WTC11 (cell line): ENCODE results near the gene OR51T1. TPM values are rescaled to one million over a fixed set of nuclear protein-coding genes. Genes with fewer than 3 reads are reported as not detected.
A peak's percentile ranks its signal among the peaks of the same experiment; 100 is the strongest.

Experiments used
- ATAC-seq: fragments of 200-7000 bp; cut with Tn5 transposase; 2 replicates; pipeline ENCODE4 v1.10.0; 2021; ENCODE audit warnings: mild to moderate bottlenecking, moderate library complexity
- CTCF ChIA-PET: fragments of 300-600 bp; sonication (Branson Sonifier 250); formaldehyde crosslinking; loops from one replicate; lab custom pipeline; 2021; ENCODE audit warnings: antibody characterized with exemption; lab: Charles Lee
- POLR2A ChIA-PET: fragments of 350-600 bp; sonication (Branson Sonifier 250); formaldehyde crosslinking; loops from one replicate; lab custom pipeline; 2021; ENCODE audit warnings: antibody characterized with exemption; lab: Charles Lee
- DNase-seq: peaks from one replicate; pipeline ENCODE4 v3.0.0; 2021; ENCODE audit warnings: low spot score
- H3K27ac Mint-ChIP-seq: 2 replicates; pipeline ENCODE4 v1.8.0; 2021; ENCODE audit warnings: mixed read lengths
- H3K27me3 Mint-ChIP-seq: 2 replicates; pipeline ENCODE4 v1.8.0; 2021; ENCODE audit warnings: low read depth, mild to moderate bottlenecking, moderate library complexity, mixed read lengths
- H3K36me3 Mint-ChIP-seq: 2 replicates; pipeline ENCODE4 v1.8.0; 2021; ENCODE audit warnings: mixed read lengths
- H3K4me1 Mint-ChIP-seq: 2 replicates; pipeline ENCODE4 v1.8.0; 2022; ENCODE audit warnings: mixed read lengths
- H3K4me3 Mint-ChIP-seq: 2 replicates; pipeline ENCODE4 v1.8.0; 2021; ENCODE audit warnings: mild to moderate bottlenecking, moderate library complexity, mixed read lengths
- H3K9me3 Mint-ChIP-seq: 2 replicates; pipeline ENCODE4 v1.8.0; 2021; ENCODE audit warnings: mixed read lengths
- GABPB1 ChIP-seq: sonication (generic); formaldehyde crosslinking; IDR thresholded peaks from 2 replicates; pipeline ENCODE4 v1.8.1; 2023; ENCODE audit warnings: mild to moderate bottlenecking, missing genetic modification reagents
- GRHL2 ChIP-seq: fragments of 250-450 bp; sonication (Bioruptor Pico); IDR thresholded peaks from 2 replicates; pipeline ENCODE4 v1.8.0; 2022; ENCODE audit warnings: mild to moderate bottlenecking, moderate library complexity; ENCODE audit not compliant: insufficient replicate concordance, severe bottlenecking
- NR2C2 ChIP-seq: sonication (generic); formaldehyde crosslinking; IDR thresholded peaks from 2 replicates; pipeline ENCODE4 v1.8.0; 2022; ENCODE audit warnings: mild to moderate bottlenecking, missing genetic modification reagents
- OVOL2 ChIP-seq: fragments of 250-450 bp; sonication (Bioruptor Pico); IDR thresholded peaks from 2 replicates; pipeline ENCODE4 v1.9.0; 2021; ENCODE audit warnings: mild to moderate bottlenecking, borderline replicate concordance
- SMAD3 ChIP-seq: sonication (generic); formaldehyde crosslinking; IDR thresholded peaks from 2 replicates; pipeline ENCODE4 v1.8.0; 2022; ENCODE audit warnings: missing genetic modification reagents, mild to moderate bottlenecking, borderline replicate concordance
- SP1 ChIP-seq: sonication (generic); formaldehyde crosslinking; conservative IDR thresholded peaks from 2 replicates; pipeline ENCODE4 v1.8.1; 2022; ENCODE audit warnings: missing genetic modification reagents
- TCF7 ChIP-seq: sonication (generic); formaldehyde crosslinking; IDR thresholded peaks from 2 replicates; pipeline ENCODE4 v1.8.0; 2022; ENCODE audit warnings: mild to moderate bottlenecking, low read depth, missing genetic modification reagents, moderate library complexity
- TEAD1 ChIP-seq: sonication (generic); formaldehyde crosslinking; IDR thresholded peaks from 2 replicates; pipeline ENCODE4 v1.8.0; 2022; ENCODE audit warnings: mild to moderate bottlenecking, missing genetic modification reagents
- ZNF263 ChIP-seq: sonication (generic); formaldehyde crosslinking; IDR thresholded peaks from 2 replicates; pipeline ENCODE4 v1.8.1; 2022; ENCODE audit warnings: low read depth, mild to moderate bottlenecking, moderate library complexity, missing genetic modification reagents
- ZNF317 ChIP-seq: sonication (generic); formaldehyde crosslinking; IDR thresholded peaks from 2 replicates; pipeline ENCODE4 v1.8.1; 2023; ENCODE audit warnings: low read depth, mild to moderate bottlenecking, moderate library complexity, missing genetic modification reagents, borderline replicate concordance
- ZNF416 ChIP-seq: fragments of 250-450 bp; sonication (Bioruptor Pico); IDR thresholded peaks from 2 replicates; pipeline ENCODE4 v1.9.0; 2021; ENCODE audit warnings: mild to moderate bottlenecking, inconsistent platforms
- ZNF423 ChIP-seq: fragments of 250-450 bp; sonication (Bioruptor Pico); IDR thresholded peaks from 2 replicates; pipeline ENCODE4 v2.1.2; 2022; ENCODE audit warnings: mild to moderate bottlenecking, moderate library complexity
- total RNA-seq: library from RNA; stranded (reverse); gene quantifications from 3 replicates; pipeline ENCODE4 v1.2.3, GENCODE V29; 2021
- TF ChIP-seq, protein P1 (sequence below): sonication (generic); formaldehyde crosslinking; IDR thresholded peaks from 2 replicates; pipeline ENCODE4 v1.8.1; 2023; ENCODE audit warnings: mild to moderate bottlenecking, missing genetic modification reagents, moderate library complexity
- TF ChIP-seq, protein P2 (sequence below): sonication (generic); formaldehyde crosslinking; IDR thresholded peaks from 2 replicates; pipeline ENCODE4 v1.8.0; 2022; ENCODE audit warnings: missing genetic modification reagents
- TF ChIP-seq, protein P3 (sequence below): fragments of 250-450 bp; sonication (Bioruptor Pico); conservative IDR thresholded peaks from 2 replicates; pipeline ENCODE4 v1.9.0; 2021; ENCODE audit warnings: mild to moderate bottlenecking
- TF ChIP-seq, protein P4 (sequence below): sonication (generic); formaldehyde crosslinking; IDR thresholded peaks from 2 replicates; pipeline ENCODE4 v1.8.1; 2022; ENCODE audit warnings: low read depth, missing genetic modification reagents, borderline replicate concordance

The OR51T1 gene
- total RNA-seq, 1 experiment from 2014 or later = not detected

DNA sequence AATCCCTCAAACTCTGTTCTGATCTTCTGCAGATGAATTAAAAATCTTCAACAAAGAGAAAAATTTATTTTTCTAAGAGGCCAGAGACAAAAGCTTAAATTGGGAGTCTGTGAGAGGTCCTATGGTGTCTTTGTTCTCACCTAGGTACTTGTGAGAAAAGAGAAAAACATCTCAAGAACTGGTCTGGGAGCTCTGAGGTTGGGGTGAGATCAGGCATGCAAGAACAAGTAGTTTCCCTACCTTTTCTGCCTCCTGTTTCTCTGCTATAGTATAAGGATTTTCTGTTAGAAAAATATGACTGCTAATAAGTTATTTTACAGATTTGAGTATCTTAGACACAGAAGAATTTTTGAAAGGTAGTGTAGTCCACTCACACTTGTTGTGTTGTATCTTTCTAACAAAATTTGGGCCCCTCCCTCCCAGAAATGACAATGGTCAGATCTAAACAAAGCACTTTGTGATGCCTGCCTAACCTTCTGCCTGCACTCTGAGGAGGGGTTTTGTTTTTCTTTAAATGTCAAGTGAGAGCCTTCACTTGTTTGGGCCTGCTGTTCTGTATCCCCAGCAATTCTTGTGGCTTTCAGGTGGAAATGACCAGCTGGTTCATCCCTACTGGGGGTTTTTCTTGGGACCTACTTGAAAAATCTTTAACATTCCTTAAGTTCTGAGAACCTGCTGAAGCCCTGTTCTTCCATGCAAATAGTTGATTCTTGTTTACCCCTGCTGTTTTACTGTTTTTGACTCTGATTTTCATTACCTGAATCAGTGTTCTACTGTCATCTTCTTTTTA, 19.1 kb upstream of the OR51T1 start:
- ChIA-PET CTCF (no interaction called here), POLR2A (no interaction called here)
- ATAC-seq = peak; percentile 97
- Mint-ChIP-seq H3K9me3 (peaks cover 16% of the 10 kb centered on the region), H3K27ac (peak overlapping the region; percentile 74), H3K4me1 (peaks cover 33% of the 10 kb centered on the region), H3K4me3 (no peak overlapping the region), H3K36me3 (peaks cover 5% of the 10 kb centered on the region; the same call in 1 of the 2 replicates), H3K27me3 (peaks cover 9% of the 10 kb centered on the region)
- TF ChIP-seq TCF7 (CRISPR knock-in tag) = no peak
- TF ChIP-seq ZNF416 (CRISPR knock-in tag) = peak; percentile 99
- TF ChIP-seq, protein P1, sequence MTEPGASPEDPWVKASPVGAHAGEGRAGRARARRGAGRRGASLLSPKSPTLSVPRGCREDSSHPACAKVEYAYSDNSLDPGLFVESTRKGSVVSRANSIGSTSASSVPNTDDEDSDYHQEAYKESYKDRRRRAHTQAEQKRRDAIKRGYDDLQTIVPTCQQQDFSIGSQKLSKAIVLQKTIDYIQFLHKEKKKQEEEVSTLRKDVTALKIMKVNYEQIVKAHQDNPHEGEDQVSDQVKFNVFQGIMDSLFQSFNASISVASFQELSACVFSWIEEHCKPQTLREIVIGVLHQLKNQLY (CRISPR knock-in tag) = no peak
- TF ChIP-seq NR2C2 = no peak
- TF ChIP-seq GRHL2 (CRISPR knock-in tag) = no peak
- TF ChIP-seq, protein P2, sequence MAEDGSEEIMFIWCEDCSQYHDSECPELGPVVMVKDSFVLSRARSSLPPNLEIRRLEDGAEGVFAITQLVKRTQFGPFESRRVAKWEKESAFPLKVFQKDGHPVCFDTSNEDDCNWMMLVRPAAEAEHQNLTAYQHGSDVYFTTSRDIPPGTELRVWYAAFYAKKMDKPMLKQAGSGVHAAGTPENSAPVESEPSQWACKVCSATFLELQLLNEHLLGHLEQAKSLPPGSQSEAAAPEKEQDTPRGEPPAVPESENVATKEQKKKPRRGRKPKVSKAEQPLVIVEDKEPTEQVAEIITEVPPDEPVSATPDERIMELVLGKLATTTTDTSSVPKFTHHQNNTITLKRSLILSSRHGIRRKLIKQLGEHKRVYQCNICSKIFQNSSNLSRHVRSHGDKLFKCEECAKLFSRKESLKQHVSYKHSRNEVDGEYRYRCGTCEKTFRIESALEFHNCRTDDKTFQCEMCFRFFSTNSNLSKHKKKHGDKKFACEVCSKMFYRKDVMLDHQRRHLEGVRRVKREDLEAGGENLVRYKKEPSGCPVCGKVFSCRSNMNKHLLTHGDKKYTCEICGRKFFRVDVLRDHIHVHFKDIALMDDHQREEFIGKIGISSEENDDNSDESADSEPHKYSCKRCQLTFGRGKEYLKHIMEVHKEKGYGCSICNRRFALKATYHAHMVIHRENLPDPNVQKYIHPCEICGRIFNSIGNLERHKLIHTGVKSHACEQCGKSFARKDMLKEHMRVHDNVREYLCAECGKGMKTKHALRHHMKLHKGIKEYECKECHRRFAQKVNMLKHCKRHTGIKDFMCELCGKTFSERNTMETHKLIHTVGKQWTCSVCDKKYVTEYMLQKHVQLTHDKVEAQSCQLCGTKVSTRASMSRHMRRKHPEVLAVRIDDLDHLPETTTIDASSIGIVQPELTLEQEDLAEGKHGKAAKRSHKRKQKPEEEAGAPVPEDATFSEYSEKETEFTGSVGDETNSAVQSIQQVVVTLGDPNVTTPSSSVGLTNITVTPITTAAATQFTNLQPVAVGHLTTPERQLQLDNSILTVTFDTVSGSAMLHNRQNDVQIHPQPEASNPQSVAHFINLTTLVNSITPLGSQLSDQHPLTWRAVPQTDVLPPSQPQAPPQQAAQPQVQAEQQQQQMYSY = no peak
- no peak for TF ChIP-seq GABPB1
- TF ChIP-seq ZNF423 (CRISPR knock-in tag) = 0 out of 2 replicates have a peak, but pooled peaks have one; percentile 12
- DNase-seq = no peak

DNA sequence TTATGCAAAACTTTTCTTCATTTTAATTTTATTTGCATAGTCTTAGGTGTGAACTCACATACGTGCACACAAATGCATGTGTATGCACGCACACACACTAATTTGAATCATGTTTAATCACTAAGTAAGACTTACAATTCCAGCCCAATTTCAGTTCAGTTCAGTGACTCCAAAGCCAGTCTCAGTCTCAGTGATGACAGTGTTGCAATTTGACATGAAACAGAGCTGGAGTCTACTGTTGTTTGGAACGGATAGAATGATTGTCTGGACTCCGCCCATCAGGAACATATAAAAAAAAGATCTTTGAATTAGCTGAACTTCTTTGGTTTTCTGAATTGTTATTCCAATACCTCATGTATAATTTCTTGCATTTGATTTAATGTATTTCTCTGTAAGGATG, 17.8 kb upstream of the OR51T1 start:
- peaks cover 5% of the 10 kb centered on the region; the same call in 1 of the 2 replicates for H3K36me3 Mint-ChIP-seq
- no peak for ATAC-seq
- no peak for DNase-seq
- H3K4me1 Mint-ChIP-seq = peaks cover 33% of the 10 kb centered on the region
- H3K9me3 Mint-ChIP-seq = peaks cover 16% of the 10 kb centered on the region
- ChIA-PET POLR2A (no interaction called here), CTCF (no interaction called here)
- no peak overlapping the region for H3K4me3 Mint-ChIP-seq
- peaks cover 9% of the 10 kb centered on the region for H3K27me3 Mint-ChIP-seq
- H3K27ac Mint-ChIP-seq = no peak overlapping the region
- TF ChIP-seq ZNF317 (no peak), TEAD1 (no peak), SP1 (CRISPR knock-in tag) (no peak), ZNF263 (CRISPR knock-in tag) (no peak), OVOL2 (CRISPR knock-in tag) (no peak), SMAD3 (CRISPR knock-in tag) (no peak)
- TF ChIP-seq, protein P3, sequence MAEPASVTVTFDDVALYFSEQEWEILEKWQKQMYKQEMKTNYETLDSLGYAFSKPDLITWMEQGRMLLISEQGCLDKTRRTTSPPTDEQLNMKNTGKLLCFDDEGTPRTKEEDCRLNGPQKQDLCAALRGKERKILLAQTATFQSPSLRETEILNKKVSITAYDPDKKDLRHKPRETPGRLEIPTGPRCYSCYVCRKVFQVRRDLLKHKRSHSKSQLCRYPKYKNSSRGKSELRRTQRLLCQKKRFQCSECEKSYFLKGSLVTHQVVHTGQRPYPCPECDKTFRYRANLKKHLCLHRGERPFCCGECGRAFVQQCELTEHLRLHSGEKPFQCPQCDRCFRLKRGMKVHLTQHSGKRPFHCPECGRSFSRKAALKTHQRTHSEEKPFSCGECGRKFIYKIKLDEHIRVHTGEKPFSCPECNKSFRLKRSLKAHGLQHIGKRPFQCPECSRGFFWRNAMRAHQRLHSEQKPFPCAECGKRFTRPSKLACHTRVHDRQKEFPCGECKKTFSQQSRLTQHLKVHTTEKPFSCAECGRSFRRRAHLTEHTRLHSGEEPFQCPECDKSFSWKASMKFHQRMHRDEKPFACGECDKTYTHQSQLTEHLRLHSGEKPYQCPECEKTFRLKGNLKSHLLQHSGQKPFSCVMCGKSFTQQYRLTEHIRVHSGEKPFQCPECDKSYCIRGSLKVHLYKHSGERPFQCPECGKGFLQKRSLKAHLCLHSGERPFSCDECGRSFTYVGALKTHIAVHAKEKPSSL (CRISPR knock-in tag) = no peak
- TF ChIP-seq, protein P4, sequence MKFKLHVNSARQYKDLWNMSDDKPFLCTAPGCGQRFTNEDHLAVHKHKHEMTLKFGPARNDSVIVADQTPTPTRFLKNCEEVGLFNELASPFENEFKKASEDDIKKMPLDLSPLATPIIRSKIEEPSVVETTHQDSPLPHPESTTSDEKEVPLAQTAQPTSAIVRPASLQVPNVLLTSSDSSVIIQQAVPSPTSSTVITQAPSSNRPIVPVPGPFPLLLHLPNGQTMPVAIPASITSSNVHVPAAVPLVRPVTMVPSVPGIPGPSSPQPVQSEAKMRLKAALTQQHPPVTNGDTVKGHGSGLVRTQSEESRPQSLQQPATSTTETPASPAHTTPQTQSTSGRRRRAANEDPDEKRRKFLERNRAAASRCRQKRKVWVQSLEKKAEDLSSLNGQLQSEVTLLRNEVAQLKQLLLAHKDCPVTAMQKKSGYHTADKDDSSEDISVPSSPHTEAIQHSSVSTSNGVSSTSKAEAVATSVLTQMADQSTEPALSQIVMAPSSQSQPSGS = no peak
